ENCODE data around the gene ABCC4.

DNA sequence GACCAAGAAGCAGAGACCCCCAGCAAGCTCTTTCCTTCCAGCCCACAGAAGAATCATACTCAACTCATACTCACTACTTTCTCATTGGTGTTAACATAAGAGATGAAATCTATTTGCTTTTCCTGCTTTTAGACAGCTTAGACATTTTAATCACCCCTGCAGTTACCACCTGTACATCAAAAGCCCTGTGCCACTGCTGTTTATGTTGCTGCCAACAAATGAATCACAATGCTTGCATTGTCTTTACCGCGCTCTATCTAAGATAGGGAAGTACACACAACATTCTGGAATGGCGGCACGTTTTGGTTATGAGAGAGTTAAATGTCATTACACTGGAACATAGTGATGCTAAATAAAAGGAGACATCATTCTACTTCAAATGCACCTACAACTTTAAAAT, 95.1 kb downstream of the ABCC4 start:
- TF ChIP-seq, protein P1, sequence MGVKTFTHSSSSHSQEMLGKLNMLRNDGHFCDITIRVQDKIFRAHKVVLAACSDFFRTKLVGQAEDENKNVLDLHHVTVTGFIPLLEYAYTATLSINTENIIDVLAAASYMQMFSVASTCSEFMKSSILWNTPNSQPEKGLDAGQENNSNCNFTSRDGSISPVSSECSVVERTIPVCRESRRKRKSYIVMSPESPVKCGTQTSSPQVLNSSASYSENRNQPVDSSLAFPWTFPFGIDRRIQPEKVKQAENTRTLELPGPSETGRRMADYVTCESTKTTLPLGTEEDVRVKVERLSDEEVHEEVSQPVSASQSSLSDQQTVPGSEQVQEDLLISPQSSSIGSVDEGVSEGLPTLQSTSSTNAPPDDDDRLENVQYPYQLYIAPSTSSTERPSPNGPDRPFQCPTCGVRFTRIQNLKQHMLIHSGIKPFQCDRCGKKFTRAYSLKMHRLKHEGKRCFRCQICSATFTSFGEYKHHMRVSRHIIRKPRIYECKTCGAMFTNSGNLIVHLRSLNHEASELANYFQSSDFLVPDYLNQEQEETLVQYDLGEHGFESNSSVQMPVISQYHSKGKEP (tag by site-specific recombination; IDR thresholded peaks at IDR 0.05) = no peak
- TF ChIP-seq, protein P2, sequence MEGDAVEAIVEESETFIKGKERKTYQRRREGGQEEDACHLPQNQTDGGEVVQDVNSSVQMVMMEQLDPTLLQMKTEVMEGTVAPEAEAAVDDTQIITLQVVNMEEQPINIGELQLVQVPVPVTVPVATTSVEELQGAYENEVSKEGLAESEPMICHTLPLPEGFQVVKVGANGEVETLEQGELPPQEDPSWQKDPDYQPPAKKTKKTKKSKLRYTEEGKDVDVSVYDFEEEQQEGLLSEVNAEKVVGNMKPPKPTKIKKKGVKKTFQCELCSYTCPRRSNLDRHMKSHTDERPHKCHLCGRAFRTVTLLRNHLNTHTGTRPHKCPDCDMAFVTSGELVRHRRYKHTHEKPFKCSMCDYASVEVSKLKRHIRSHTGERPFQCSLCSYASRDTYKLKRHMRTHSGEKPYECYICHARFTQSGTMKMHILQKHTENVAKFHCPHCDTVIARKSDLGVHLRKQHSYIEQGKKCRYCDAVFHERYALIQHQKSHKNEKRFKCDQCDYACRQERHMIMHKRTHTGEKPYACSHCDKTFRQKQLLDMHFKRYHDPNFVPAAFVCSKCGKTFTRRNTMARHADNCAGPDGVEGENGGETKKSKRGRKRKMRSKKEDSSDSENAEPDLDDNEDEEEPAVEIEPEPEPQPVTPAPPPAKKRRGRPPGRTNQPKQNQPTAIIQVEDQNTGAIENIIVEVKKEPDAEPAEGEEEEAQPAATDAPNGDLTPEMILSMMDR (tag by site-specific recombination; IDR thresholded peaks at IDR 0.05) = no peak
- TF ChIP-seq ZNF132 (tag by site-specific recombination; IDR thresholded peaks at IDR 0.05; ENCODE audit: borderline replicate concordance) (no peak), ZBTB7A (tag by site-specific recombination; IDR thresholded peaks at IDR 0.05; ENCODE audit: low read depth) (no peak), ZNF677 (tag by site-specific recombination; IDR thresholded peaks at IDR 0.05) (no peak)
- TF ChIP-seq, protein P3, sequence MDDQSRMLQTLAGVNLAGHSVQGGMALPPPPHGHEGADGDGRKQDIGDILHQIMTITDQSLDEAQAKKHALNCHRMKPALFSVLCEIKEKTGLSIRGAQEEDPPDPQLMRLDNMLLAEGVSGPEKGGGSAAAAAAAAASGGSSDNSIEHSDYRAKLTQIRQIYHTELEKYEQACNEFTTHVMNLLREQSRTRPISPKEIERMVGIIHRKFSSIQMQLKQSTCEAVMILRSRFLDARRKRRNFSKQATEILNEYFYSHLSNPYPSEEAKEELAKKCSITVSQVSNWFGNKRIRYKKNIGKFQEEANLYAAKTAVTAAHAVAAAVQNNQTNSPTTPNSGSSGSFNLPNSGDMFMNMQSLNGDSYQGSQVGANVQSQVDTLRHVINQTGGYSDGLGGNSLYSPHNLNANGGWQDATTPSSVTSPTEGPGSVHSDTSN (CRISPR knock-in tag; IDR thresholded peaks at IDR 0.05) = no peak
